Measurements from ENCODE around the gene PLEKHJ1.
A peak's percentile ranks its signal among the peaks of the same experiment; 100 is the strongest.

PLEKHJ1 gene

DNA sequence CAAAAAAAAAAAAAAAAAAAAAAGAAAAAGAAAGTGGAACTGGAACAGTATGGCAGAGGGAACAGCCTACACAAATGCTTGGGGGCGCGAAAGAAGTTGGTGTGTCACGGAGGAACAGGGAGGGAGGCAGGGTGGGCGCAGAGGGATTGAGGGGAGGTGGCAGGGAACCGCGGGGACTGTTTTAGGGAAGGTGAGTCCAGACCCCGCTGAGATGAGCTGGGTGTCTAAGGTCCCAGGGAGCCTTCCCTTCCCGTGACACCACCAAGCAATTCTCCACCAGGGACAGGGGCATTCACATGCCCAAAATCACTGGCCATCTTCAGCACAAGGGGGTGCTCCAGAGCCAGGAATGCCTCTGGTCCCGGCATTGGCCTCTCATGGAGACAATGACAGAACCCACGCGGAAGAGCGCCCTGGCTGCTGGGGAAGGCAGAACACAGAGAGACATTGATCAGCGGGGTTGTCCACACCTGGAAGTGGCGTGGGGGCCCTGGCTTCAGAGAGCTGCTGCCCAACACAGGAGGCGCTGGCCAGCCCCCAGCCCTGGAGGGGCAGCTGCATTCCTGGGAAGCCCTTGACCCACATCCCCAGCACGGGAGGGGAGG is 38.9 kb upstream of the PLEKHJ1 start:
- H3K36me3 ChIP-seq: peaks cover 35% of the 10 kb centered on the region
- peak; percentile 87 for DNase-seq
- TF ChIP-seq, protein P1, sequence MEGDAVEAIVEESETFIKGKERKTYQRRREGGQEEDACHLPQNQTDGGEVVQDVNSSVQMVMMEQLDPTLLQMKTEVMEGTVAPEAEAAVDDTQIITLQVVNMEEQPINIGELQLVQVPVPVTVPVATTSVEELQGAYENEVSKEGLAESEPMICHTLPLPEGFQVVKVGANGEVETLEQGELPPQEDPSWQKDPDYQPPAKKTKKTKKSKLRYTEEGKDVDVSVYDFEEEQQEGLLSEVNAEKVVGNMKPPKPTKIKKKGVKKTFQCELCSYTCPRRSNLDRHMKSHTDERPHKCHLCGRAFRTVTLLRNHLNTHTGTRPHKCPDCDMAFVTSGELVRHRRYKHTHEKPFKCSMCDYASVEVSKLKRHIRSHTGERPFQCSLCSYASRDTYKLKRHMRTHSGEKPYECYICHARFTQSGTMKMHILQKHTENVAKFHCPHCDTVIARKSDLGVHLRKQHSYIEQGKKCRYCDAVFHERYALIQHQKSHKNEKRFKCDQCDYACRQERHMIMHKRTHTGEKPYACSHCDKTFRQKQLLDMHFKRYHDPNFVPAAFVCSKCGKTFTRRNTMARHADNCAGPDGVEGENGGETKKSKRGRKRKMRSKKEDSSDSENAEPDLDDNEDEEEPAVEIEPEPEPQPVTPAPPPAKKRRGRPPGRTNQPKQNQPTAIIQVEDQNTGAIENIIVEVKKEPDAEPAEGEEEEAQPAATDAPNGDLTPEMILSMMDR (IDR thresholded peaks at IDR 0.05; ENCODE audit: low read depth, low read length): peak; percentile 85
- peaks cover 7% of the 10 kb centered on the region for H3K4me1 ChIP-seq
- no peaks in the 10 kb centered on the region for H3K27me3 ChIP-seq
- no peak overlapping the region for H3K4me3 ChIP-seq (ENCODE audit: low read depth, low read length)
- no peaks in the 10 kb centered on the region for H3K9me3 ChIP-seq

DNA sequence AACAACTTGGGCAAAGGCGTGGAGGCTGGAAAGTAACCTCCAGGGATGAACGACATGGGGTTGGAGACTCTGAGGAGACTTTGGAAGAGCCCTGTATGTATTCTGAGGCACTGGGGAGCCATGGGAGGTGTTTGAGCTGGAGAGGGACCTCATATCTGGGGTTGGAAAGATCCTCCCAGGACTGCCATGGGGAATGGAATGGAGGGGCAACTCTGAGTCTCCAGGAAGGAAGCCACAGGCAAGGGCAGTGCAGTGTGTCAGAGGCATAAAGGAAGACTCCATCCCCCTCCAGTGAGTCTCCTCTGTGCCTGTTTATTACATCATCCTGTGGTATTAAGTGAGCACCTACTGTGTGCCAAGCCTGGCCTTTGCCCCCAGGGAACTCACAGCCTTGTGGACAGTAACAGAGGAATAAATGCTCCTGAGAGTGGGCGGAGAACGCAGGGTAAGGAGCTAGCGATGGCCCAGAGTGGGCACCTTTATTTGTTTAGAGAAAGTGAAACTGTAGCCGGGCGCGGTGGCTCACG is 38.1 kb upstream of the PLEKHJ1 start:
- TF ChIP-seq, protein P1 (IDR thresholded peaks at IDR 0.05; ENCODE audit: low read depth, low read length): no peak
- peaks cover 39% of the 10 kb centered on the region for H3K36me3 ChIP-seq
- H3K9me3 ChIP-seq: no peaks in the 10 kb centered on the region
- H3K27me3 ChIP-seq: no peaks in the 10 kb centered on the region
- DNase-seq: no peak
- peaks cover 7% of the 10 kb centered on the region for H3K4me1 ChIP-seq
- H3K4me3 ChIP-seq (ENCODE audit: low read depth, low read length): 0 out of 2 replicates have a peak overlapping the region, but pooled peaks have one; percentile 19

DNA sequence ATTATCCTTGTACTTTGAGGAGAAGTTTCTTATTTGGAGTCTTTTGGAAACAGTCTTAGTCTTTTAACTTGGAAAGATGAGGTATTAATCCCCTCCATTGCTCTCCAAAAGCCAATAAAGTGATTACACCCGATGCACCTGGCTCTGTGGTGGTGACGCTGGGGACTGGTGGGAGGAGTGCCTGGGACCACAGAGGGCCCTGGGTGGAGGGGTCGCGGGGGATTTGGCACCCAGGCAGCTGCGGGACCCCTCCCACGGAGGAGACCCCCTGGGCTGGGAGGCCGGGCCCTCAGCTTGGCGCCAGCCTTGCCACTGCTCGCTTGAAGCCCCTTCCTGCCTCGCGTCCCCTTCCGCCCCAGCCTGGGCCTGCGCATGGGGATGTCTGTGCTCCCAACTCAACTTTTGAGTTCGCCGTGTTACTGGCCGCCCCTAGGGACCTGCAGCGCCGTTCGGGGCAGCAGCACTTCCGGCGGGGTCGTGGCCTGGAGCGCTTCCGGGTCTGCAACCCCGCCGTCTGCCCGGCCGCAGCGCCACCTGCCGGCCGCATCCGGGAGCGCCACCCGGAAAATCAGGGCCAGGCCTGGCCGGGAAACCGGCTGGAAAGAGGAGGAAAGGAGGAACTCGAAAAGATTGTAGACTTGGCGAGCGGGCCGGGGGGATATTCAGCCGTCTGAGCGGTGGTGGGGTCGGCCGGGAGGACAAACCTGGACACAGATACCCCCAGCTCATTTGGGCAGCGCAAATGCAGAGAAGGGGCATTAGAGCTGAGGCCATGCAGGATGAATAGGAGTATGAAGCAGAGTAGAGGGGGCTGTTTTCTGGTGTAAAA is 37.4 kb upstream of the PLEKHJ1 start:
- Histone ChIP-seq H3K4me3 (ENCODE audit: low read depth, low read length) (peak overlapping the region; percentile 45), H3K27me3 (no peaks in the 10 kb centered on the region), H3K4me1 (peaks cover 10% of the 10 kb centered on the region), H3K9me3 (no peaks in the 10 kb centered on the region), H3K36me3 (peaks cover 39% of the 10 kb centered on the region)
- TF ChIP-seq, protein P1 (IDR thresholded peaks at IDR 0.05; ENCODE audit: low read depth, low read length): peak; percentile 88
- peak; percentile 96 for DNase-seq

DNA sequence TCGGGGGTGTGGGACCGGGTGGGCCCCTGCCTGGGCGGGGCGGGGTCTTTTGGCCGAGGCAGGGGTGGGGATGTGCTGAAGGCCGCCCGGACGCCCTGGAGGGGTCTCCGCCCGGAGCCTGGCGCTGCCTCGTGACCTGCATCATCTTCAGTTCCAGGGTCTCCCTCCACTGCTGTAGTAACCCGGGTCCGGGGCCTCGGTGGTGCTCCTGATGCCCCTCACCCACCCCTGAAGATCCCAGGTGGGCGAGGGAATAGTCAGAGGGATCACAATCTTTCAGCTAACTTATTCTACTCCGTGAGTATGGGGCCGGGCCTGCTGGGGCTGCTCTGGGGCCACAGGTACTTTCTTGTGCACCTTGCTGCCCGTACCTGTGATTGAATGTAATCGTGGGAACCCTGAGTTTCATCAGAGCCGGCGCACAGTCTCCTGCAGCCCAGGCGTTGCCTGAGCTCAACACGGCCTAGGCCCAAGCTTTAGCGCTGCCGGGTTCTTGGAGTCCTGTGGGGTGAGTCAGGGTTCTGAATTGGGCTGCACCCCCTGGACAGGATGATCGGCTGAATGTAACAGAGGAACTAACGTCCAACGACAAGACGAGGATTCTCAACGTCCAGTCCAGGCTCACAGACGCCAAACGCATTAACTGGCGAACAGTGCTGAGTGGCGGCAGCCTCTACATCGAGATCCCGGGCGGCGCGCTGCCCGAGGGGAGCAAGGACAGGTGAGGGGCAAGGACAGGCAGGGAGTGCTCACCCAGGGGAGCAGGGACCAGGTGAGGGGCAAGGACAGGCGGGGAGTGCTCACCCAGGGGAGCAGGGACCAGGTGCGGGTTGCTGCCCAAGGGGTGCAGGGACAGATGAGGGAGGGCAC is 35.3 kb upstream of the PLEKHJ1 start:
- peak; percentile 46 for DNase-seq
- H3K4me1 ChIP-seq: peaks cover 15% of the 10 kb centered on the region
- TF ChIP-seq, protein P1 (IDR thresholded peaks at IDR 0.05; ENCODE audit: low read depth, low read length): no peak
- H3K36me3 ChIP-seq: peaks cover 39% of the 10 kb centered on the region
- no peaks in the 10 kb centered on the region for H3K9me3 ChIP-seq
- peak overlapping the region; percentile 97 for H3K4me3 ChIP-seq (ENCODE audit: low read depth, low read length)
- H3K27me3 ChIP-seq: no peaks in the 10 kb centered on the region

DNA sequence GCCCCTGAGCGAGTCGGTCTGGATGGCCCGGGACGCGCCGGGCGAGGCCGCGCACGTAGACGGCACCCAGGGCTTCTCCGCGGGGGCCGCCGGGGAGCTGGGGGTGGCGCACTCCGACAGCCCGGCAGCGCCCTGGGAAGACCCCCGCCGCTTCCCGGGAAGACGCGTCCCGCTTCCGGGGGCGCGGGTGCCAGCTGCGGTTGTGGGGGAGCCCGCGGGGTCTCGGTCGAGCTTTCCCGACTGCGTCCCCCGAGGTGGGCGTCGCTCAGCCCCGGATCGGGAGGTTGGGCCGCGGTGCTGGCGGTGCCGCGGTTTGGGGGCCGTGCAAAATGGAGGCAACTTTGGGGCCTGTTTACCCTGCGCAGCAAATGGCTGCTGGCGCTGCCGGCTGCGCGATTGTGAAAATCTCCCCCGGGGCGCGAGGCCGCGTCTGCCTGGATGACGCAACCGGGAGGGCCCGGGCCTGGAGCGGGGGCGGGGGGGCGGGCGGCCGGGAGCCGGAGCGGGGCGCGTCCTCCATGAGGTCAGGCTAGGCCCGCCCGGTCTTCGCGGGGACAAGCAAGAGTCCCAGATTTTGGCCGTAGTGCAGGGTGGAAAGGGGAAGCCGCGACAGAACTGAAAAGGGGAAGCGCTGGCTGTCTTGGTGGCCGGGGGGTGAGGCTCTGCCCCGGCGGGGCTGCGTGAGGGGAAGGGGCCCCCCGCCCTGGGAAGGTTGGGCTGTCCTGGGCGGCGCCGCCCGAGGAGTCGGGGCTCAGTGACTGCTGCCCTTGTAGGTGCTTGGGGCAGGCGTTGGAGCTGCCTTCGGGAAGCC is 34.5 kb upstream of the PLEKHJ1 start:
- H3K4me3 ChIP-seq (ENCODE audit: low read depth, low read length): peak overlapping the region; percentile 97

More for the DNA sequence above, 34.5 kb upstream of the PLEKHJ1 start:
- Histone ChIP-seq H3K36me3 (peaks cover 39% of the 10 kb centered on the region), H3K27me3 (no peaks in the 10 kb centered on the region), H3K9me3 (no peaks in the 10 kb centered on the region), H3K4me1 (peaks cover 18% of the 10 kb centered on the region)
- peak; percentile 78 for DNase-seq
- TF ChIP-seq, protein P1 (IDR thresholded peaks at IDR 0.05; ENCODE audit: low read depth, low read length): no peak
